GM21576 (cell line): ENCODE results near the gene NCKAP5.

Experiments used
- ATAC-seq: cut with Tn5 transposase; IDR thresholded peaks from one replicate; pipeline ENCODE4 v1.9.1; 2021; ENCODE audit warnings: mild to moderate bottlenecking, moderate library complexity; ENCODE audit not compliant: unreplicated experiment

Gene NCKAP5

DNA sequence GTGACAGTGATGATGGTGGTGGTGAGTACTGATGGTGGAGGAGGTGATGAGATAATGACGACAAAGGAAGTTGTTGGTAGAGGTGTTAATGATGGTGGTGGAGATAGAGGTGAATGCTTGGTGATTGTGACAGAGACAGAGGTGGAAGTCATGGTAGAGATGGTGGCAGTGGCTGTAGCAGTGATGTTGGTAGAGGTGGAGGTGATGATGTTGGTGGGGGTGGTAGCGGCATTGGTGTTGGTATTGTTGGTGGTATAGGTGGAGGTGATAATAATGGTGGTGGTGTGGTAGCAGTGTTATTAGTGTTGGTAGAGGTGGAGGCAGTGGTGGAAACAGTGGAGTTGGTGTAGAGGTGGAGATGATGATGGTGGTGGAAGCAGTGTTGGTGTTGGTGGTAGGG lies 934.6 kb downstream of the NCKAP5 start:
- no peak for ATAC-seq

GRCh38 chr2:132632000-132632649 lies 936.1 kb downstream of the NCKAP5 start:
- no peak for ATAC-seq

DNA sequence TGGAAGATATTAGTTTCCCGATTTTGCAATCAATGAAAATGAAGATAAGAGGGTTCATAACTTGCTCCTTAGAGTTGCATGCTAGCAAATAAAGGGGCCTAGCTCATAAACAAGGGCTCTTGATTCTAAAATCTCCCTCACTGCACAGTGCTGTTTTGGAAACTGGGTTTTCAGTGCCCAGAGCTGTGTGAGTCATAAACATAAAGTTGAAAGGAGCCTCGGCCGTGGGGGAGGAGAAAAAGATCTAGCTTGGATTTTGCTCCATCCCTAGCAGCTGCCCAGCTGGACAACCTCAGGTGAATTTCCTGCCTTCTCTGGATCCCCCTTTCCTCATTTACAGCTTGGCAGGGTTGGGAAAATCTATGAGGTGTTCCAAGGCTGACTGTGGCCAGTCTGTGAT lies 940.7 kb downstream of the NCKAP5 start:
- ATAC-seq, result no peak

- ATAC-seq, result no peak
Observed at GRCh38 chr2:132623096-132623839, 945.0 kb downstream of the NCKAP5 start.
